ENCODE measurements around the gene EPN1. TPM values are rescaled to one million over a fixed set of nuclear protein-coding genes. Genes with fewer than 3 reads are reported as not detected.

Gene EPN1
- total RNA-seq, 8 experiments from 2014 or later: 21.8 to 79.7 (median 50.3) TPM

- Histone ChIP-seq H3K27ac (no peak overlapping the region), H3K4me1 (replicated peaks in 1 of 2) (no peaks in the 10 kb centered on the region), H3K4me3 (no peak overlapping the region)
- in situ Hi-C loops (cut with MboI; ENCODE audit: low pct_unique_long_range_greater_than_20kb in 2 of 9, low sequenced_read_pairs in 9 of 9, unreplicated experiment in 9 of 9): no loop called here
- peak in 1 of 8 experiments; percentile 9 for ATAC-seq (replicated peaks in 6 of 8)
- WGBS, 10 experiments: 80 to 100% (median 100%) methylated on average over 1 to 3 of the region's 20 CpGs; no CpG with 5 or more reads in 3 of the 10 experiments
Measured at GRCh38 chr19:55696301-55697068, 21.5 kb downstream of the EPN1 start.

DNA sequence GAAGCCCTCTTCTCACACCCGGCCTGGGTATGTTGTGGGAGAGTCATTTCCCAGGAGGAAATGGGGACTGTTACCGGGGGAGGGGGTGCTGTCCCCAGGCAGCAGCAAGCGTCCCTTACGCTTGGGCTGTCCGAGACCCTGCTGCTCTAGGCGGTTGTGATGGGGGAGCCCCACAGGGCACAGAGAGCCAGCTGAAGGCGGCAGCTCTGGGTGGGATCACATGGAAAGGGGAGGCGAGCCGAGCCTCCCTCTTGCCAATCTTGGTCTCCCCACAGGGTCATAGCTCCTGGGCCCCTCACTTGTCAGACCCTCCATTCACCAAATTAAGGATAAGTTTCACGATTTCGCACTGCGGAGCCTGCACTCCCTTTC, 22.0 kb downstream of the EPN1 start:
- no peaks in the 10 kb centered on the region for H3K4me1 ChIP-seq (replicated peaks in 1 of 2)
- H3K4me3 ChIP-seq: no peak overlapping the region
- in situ Hi-C loops (cut with MboI; ENCODE audit: low pct_unique_long_range_greater_than_20kb in 2 of 9, low sequenced_read_pairs in 9 of 9, unreplicated experiment in 9 of 9): no loop called here
- ATAC-seq (replicated peaks in 6 of 8): no peak
- H3K27ac ChIP-seq: no peak overlapping the region
- 80 to 100% (median 97%) methylated on average over 1 to 5 of the region's 12 CpGs for WGBS, 10 experiments

GRCh38 chr19:55697698-55698097, 22.7 kb downstream of the EPN1 start:
- 92 to 100% (median 98%) methylated on average over 2 to 3 of the region's 8 CpGs; no CpG with 5 or more reads in 6 of the 10 experiments for WGBS, 10 experiments
- Histone ChIP-seq H3K4me3 (no peak overlapping the region), H3K4me1 (replicated peaks in 1 of 2) (no peaks in the 10 kb centered on the region), H3K27ac (no peak overlapping the region)
- no peak for ATAC-seq (replicated peaks in 6 of 8)
- in situ Hi-C loops (cut with MboI; ENCODE audit: low pct_unique_long_range_greater_than_20kb in 2 of 9, low sequenced_read_pairs in 9 of 9, unreplicated experiment in 9 of 9): no loop called here

GRCh38 chr19:55698256-55698655, 23.2 kb downstream of the EPN1 start:
- Histone ChIP-seq H3K27ac (no peak overlapping the region), H3K4me1 (replicated peaks in 1 of 2) (no peaks in the 10 kb centered on the region), H3K4me3 (no peak overlapping the region)
- in situ Hi-C loops (cut with MboI; ENCODE audit: low pct_unique_long_range_greater_than_20kb in 2 of 9, low sequenced_read_pairs in 9 of 9, unreplicated experiment in 9 of 9): no loop called here
- ATAC-seq (replicated peaks in 6 of 8): peak in 1 of 8 experiments; percentile 12
- 80 to 100% (median 98%) methylated on average over 1 to 7 of the region's 17 CpGs; no CpG with 5 or more reads in 4 of the 10 experiments for WGBS, 10 experiments

DNA sequence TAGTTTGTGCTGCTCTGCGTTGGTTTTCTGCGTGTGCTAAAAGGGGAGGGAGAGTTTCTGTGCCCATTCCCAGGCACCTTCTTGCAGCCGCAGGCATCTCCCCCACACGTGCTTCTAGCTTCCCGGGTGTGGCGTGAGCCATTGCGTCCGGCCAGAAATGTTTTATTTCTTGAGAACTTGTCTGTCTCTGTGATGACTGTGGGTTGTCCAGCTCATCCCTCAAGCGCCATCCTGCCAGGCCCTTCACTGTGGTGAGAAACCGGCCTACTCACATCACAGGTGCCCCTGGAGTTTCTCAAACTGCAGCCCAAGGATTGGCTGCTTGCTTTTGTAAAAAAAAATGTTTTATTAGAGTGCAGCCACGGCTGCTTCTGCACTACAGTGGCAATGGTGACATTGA, 24.2 kb downstream of the EPN1 start:
- in situ Hi-C loops (cut with MboI; ENCODE audit: low pct_unique_long_range_greater_than_20kb in 2 of 9, low sequenced_read_pairs in 9 of 9, unreplicated experiment in 9 of 9): no loop called here
- Histone ChIP-seq H3K27ac (no peak overlapping the region), H3K4me1 (replicated peaks in 1 of 2) (no peaks in the 10 kb centered on the region), H3K4me3 (no peak overlapping the region)
- no peak for ATAC-seq (replicated peaks in 6 of 8)
- WGBS, 10 experiments: 80 to 100% (median 90%) methylated on average over 1 to 5 of the region's 11 CpGs; no CpG with 5 or more reads in 4 of the 10 experiments

- Histone ChIP-seq H3K27ac (no peak overlapping the region), H3K4me1 (replicated peaks in 1 of 2) (no peaks in the 10 kb centered on the region), H3K4me3 (no peak overlapping the region)
- no peak for ATAC-seq (replicated peaks in 6 of 8)
- in situ Hi-C loops (cut with MboI; ENCODE audit: low pct_unique_long_range_greater_than_20kb in 2 of 9, low sequenced_read_pairs in 9 of 9, unreplicated experiment in 9 of 9): no loop called here
- WGBS, 10 experiments: 96 to 100% (median 100%) methylated on average over 1 to 5 of the region's 12 CpGs; no CpG with 5 or more reads in 6 of the 10 experiments
Measured at GRCh38 chr19:55700813-55701212, 25.8 kb downstream of the EPN1 start.

- Histone ChIP-seq H3K4me3 (no peak overlapping the region), H3K4me1 (replicated peaks in 1 of 2) (no peaks in the 10 kb centered on the region), H3K27ac (no peak overlapping the region)
- 47 to 96% (median 79%) methylated on average over 1 to 9 of the region's 13 CpGs; no CpG with 5 or more reads in 2 of the 10 experiments for WGBS, 10 experiments
- no peak for ATAC-seq (replicated peaks in 6 of 8)
- in situ Hi-C loops (cut with MboI; ENCODE audit: low pct_unique_long_range_greater_than_20kb in 2 of 9, low sequenced_read_pairs in 9 of 9, unreplicated experiment in 9 of 9): no loop called here
Measured at GRCh38 chr19:55702131-55702627, 27.2 kb downstream of the EPN1 start.

DNA sequence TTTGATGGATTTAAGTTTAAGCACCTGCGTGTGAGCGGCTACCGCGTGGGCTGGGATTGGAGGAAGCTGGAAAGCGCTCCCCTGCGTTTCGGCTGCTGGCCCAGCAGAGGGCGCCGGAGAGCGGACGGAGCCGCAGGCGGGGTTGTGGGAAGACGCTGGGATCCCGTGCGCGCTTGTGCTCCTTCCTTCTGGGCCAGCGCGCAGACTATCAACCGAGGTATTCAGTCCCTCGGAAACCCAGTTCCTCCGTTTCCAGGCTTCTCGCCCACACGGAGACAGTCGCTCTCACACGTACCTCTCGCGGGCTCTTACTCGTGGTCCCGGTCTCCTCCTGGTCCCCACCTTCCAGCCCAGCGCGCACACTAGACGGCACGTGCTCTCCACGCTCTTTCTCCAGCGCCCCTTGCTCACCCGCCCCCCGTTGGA, 28.8 kb downstream of the EPN1 start:
- ATAC-seq (replicated peaks in 6 of 8): peak in 3 of 8 experiments; percentile 13 to 70 (median 61)
- in situ Hi-C loops (cut with MboI; ENCODE audit: low pct_unique_long_range_greater_than_20kb in 2 of 9, low sequenced_read_pairs in 9 of 9, unreplicated experiment in 9 of 9): no loop called here
- Histone ChIP-seq H3K4me3 (no peak overlapping the region), H3K4me1 (replicated peaks in 1 of 2) (no peaks in the 10 kb centered on the region), H3K27ac (no peak overlapping the region)
- 32 to 95% (median 87%) methylated on average over 4 to 16 of the region's 38 CpGs; no CpG with 5 or more reads in 4 of the 10 experiments for WGBS, 10 experiments

- Histone ChIP-seq H3K4me1 (replicated peaks in 1 of 2) (no peaks in the 10 kb centered on the region), H3K4me3 (no peak overlapping the region), H3K27ac (no peak overlapping the region)
- peak in 2 of 8 experiments; percentile 12 to 19 for ATAC-seq (replicated peaks in 6 of 8)
- in situ Hi-C loops (cut with MboI; ENCODE audit: low pct_unique_long_range_greater_than_20kb in 2 of 9, low sequenced_read_pairs in 9 of 9, unreplicated experiment in 9 of 9): no loop called here
- 83 to 100% (median 100%) methylated on average over 1 to 8 of the region's 15 CpGs; no CpG with 5 or more reads in 3 of the 10 experiments for WGBS, 10 experiments
Measured at GRCh38 chr19:55704494-55705245, 29.6 kb downstream of the EPN1 start.

- Histone ChIP-seq H3K27ac (no peak overlapping the region), H3K4me3 (no peak overlapping the region), H3K4me1 (replicated peaks in 1 of 2) (no peaks in the 10 kb centered on the region)
- in situ Hi-C loops (cut with MboI; ENCODE audit: low pct_unique_long_range_greater_than_20kb in 2 of 9, low sequenced_read_pairs in 9 of 9, unreplicated experiment in 9 of 9): no loop called here
- no peak for ATAC-seq (replicated peaks in 6 of 8)
- WGBS, 10 experiments: 50 to 100% (median 94%) methylated on average over 1 to 3 of the region's 3 CpGs
Measured at GRCh38 chr19:55705972-55706371, 30.9 kb downstream of the EPN1 start.

DNA sequence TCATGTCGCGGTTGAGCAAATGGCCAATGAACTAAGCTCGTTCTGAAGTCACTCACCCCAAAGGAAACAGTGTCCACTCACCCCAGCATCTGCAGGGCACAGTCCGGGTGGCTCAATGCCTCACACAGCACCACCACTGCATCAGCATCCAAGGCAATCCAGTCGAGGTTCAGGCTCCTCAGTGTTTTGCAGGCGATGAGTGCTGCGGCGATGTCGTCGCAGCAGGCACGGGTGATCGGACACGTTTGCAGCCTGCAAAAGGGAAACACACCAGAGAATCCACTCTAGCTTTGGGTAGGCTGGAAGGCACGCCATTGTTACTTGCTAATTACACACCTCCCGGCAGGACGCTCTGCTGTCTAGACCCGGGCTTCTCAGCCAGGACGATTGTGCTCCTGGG, 36.7 kb downstream of the EPN1 start:
- no peak for ATAC-seq (replicated peaks in 6 of 8)
- in situ Hi-C loops (cut with MboI; ENCODE audit: low pct_unique_long_range_greater_than_20kb in 2 of 9, low sequenced_read_pairs in 9 of 9, unreplicated experiment in 9 of 9): no loop called here
- H3K27ac ChIP-seq: no peak overlapping the region
- 40 to 95% (median 67%) methylated on average over 2 to 13 of the region's 18 CpGs; no CpG with 5 or more reads in 3 of the 10 experiments for WGBS, 10 experiments
- H3K4me1 ChIP-seq (replicated peaks in 1 of 2): no peaks in the 10 kb centered on the region
- no peak overlapping the region for H3K4me3 ChIP-seq

- Histone ChIP-seq H3K4me1 (replicated peaks in 1 of 2) (no peaks in the 10 kb centered on the region), H3K27ac (no peak overlapping the region), H3K4me3 (no peak overlapping the region)
- in situ Hi-C loops (cut with MboI; ENCODE audit: low pct_unique_long_range_greater_than_20kb in 2 of 9, low sequenced_read_pairs in 9 of 9, unreplicated experiment in 9 of 9): no loop called here
- ATAC-seq (replicated peaks in 6 of 8): no peak
- WGBS, 10 experiments: 43% methylated on average over 1 of the region's 3 CpGs; no CpG with 5 or more reads in 9 of the 10 experiments
Measured at GRCh38 chr19:55712804-55713631, 38.0 kb downstream of the EPN1 start.
